Measurements from ENCODE around the gene PPFIA2.

GRCh38 chr12:81297601-81298000 lies 461.5 kb downstream of the PPFIA2 start:
- TF ChIP-seq GATA3 (IDR thresholded peaks at IDR 0.05; ENCODE audit: low read depth, low read length) (no peak), GATA2 (IDR thresholded peaks at IDR 0.05; ENCODE audit: low read depth, low read length) (no peak)
